HG02943 (cell line): ENCODE results near the gene VPS13C.

Experiments
- ATAC-seq: cut with Tn5 transposase; IDR thresholded peaks from one replicate; pipeline ENCODE4 v1.9.1; 2021; ENCODE audit warnings: mild to moderate bottlenecking, low read depth, moderate library complexity; ENCODE audit not compliant: unreplicated experiment

VPS13C gene, protein sequence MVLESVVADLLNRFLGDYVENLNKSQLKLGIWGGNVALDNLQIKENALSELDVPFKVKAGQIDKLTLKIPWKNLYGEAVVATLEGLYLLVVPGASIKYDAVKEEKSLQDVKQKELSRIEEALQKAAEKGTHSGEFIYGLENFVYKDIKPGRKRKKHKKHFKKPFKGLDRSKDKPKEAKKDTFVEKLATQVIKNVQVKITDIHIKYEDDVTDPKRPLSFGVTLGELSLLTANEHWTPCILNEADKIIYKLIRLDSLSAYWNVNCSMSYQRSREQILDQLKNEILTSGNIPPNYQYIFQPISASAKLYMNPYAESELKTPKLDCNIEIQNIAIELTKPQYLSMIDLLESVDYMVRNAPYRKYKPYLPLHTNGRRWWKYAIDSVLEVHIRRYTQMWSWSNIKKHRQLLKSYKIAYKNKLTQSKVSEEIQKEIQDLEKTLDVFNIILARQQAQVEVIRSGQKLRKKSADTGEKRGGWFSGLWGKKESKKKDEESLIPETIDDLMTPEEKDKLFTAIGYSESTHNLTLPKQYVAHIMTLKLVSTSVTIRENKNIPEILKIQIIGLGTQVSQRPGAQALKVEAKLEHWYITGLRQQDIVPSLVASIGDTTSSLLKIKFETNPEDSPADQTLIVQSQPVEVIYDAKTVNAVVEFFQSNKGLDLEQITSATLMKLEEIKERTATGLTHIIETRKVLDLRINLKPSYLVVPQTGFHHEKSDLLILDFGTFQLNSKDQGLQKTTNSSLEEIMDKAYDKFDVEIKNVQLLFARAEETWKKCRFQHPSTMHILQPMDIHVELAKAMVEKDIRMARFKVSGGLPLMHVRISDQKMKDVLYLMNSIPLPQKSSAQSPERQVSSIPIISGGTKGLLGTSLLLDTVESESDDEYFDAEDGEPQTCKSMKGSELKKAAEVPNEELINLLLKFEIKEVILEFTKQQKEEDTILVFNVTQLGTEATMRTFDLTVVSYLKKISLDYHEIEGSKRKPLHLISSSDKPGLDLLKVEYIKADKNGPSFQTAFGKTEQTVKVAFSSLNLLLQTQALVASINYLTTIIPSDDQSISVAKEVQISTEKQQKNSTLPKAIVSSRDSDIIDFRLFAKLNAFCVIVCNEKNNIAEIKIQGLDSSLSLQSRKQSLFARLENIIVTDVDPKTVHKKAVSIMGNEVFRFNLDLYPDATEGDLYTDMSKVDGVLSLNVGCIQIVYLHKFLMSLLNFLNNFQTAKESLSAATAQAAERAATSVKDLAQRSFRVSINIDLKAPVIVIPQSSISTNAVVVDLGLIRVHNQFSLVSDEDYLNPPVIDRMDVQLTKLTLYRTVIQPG (N-terminal part only)

DNA sequence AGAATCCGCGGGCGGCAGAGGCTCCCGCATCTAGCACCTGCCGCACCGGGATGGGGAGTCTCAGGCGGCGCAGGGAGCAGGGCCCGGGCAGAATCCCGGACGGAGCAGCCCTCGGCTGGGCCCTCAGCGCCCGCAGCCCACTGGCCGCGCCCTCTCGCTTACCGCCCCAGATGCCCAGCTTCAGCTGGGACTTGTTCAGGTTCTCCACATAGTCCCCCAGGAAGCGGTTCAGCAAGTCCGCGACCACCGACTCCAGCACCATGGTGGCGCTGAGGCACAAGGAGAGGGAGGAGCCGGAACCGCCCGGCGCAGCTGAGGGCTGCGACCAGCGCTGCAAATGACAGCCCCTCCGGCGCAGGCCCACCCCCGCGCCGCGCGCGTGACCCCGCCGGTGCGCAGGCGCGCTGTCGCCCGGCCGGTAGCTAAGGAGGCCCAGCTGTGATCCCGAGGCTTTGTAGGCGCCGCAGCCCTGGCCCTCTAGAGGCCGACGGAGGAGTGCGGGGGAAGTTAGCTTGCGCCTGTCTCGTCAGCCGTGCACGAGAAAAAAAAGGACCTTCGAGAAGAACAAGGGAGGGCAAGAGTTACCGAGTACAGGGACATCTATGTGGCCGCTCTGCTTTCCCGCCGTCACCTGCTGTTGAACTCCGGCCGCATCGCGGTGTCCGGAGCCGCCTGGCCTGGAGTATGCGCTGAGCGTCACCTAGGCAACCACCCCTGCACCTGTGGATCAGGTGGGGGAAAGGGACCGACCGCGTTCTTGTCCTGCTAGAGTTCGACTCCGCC lies at the start of gene VPS13C:
Gene VPS13C (minus strand): TSS at position 335 of the 783 bp plus-strand sequence. CDS start 73 bp downstream, at position 262.
- peak; percentile 89 for ATAC-seq

DNA sequence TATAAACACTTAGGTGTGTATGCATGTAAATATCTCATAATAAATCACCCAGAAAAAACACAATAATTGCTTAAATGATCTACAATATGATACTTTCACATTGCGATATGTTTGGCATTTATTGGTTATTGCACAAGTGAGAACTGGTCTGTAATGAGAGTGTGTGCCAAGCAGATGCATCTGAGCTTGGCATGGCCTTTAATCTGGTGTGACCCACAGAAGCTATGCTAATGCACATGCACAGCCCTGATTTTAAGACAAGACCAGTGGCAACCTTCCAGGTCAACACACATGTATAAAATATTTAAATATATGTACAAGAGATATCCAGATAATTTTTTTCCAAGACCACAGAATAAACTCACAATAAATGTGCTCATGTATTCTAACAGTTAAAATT lies 49.2 kb upstream of the VPS13C start:
- ATAC-seq: no peak

DNA sequence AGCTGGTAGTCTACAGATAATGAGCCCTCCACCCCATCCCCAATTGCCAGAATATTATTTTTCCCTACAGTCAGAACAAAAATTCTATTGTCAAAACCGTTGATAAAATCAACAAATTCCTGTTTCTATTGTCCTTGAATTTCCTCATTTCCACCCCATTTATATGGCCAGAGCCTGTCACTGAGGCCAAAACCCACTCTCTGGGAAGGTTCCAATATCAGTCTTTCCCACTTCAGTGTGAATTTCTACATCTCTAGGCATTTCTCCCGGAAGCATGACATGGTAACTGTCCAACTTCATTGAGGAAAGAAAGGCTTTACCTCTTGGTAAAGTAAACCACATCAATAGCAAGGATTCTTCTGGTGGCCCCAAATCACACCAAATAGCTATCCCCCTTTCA lies 48.2 kb upstream of the VPS13C start:
- no peak for ATAC-seq

DNA sequence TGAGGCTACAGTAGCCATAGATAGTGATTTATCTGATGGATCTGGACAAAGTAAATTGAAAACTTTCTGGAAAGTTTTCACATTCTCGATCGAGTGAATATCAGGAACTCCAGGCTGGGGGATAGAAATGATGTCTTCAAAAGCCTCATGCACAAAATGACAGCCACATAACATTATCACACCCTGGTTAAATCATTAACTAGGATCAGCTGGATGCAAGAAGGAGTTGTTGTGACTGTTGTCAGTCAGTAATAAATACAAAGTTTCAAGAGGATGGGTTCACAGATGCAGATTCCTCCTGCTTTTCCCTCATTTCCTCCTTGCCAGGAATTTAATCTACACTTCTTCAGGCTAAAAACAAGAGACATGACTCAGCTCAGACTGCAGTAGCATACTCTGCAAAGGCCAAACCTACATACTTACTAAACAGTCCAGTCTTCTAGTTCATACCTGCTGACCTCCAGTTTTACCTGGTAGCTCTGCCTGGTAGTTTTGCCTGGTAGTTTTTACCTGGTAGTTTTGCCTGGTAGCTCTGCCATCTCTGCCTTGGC lies 47.4 kb upstream of the VPS13C start:
- no peak for ATAC-seq

GRCh38 chr15:62106096-62106495 lies 45.8 kb upstream of the VPS13C start:
- no peak for ATAC-seq

- ATAC-seq: no peak
Measured at GRCh38 chr15:62105266-62105665, 45.0 kb upstream of the VPS13C start.

DNA sequence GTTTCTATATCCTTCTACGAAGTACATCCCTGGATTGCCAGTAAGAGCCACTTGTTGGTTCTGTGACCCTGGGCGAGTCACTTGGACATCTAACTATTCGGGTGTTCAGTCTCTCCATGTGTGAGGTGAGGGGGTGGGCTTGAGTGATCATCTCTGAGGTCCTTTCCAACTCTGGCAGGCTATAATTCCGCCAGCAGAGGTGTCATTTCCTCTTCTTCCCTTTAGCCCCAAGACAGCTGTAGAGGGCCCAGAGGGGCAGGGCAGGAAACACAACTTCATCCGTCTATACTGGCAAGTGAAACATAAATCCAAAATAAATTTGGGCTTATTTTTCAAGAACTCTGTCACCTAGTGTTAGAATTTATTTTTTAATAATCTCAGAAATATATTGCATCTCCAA lies 44.6 kb upstream of the VPS13C start:
- no peak for ATAC-seq

DNA sequence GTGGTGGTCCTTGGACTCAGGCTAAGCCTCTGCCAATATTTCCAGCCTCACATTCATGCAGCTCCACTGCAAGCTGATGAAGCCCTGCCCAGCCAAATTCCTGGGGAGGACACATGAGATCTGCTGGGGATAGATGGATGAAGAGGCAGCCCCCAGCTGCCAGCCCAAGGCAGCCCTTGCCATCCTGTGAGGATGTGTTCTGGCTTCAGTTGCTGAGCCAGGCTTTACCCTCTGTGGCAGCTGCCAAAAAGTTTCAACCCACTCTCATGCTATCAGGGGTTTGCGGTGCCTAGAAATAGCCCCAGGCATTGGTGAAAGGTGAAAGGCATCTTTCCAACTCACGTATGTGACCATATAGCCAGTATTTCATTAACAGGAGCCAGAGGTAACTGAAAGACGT lies 44.2 kb upstream of the VPS13C start:
- ATAC-seq: no peak

DNA sequence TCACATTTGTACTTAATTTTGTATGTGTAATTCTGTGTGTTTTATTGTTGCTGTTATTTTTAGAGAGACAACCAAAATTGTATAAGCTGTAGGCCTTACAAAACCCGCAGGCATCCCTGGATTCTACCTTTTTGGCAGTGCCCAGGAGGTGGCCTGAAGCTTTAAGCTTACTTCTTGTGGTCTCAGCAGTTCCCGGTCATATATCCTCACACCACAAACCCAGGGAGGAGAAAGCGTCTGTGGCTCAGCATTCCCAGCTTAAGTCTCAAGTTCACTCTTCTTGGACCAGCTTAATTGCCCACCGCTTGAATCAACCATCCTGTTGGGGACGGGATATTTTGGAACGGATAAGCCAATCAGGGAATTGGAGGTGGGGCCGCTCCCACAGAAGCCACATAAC lies 43.2 kb upstream of the VPS13C start:
- ATAC-seq: no peak

DNA sequence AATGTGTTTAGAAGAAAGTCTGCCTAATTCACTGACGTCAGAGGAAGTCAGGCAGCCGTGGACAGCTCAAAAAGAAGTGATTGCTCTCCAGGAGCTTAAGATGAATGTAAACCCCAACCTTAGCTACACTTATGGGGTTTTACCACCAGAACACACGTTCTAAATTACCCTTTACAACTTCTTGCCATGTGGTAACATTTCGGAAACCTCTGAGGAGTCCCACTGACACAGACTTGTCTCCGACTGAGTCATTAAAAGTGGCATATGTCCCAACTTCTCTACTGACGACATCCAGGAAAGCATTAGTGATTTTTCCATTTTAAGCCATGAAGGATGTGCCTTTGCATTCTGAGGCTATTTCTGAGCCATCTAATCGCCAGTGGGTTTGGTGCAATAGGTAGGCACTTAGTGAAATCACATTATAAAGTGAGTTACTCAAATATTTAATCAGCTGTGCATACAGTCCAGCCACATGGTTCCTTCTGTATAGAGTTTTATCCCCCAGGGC lies 38.9 kb upstream of the VPS13C start:
- ATAC-seq: no peak

GRCh38 chr15:62094388-62094787 lies 34.1 kb upstream of the VPS13C start:
- no peak for ATAC-seq

- no peak for ATAC-seq
Measured at GRCh38 chr15:62093809-62094208, 33.6 kb upstream of the VPS13C start.

DNA sequence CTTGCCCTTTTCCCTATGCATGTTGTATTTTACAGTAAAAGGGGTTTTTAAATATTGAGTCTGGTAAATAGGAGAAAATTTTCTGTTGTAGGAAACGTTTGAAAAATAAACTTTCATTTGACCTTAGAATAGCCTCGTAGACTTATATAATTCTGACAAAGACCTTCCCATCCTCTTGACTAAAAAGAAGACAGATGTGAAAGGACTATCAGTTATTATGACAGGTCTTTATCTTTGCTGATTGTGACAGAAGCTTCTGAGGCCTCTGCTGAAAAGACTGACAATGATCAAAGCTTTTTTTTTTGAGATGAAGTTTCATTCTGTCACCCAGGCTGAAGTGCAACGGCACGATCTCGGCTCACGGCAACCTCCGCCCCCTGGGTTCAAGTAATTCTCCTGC lies 30.7 kb upstream of the VPS13C start:
- no peak for ATAC-seq

DNA sequence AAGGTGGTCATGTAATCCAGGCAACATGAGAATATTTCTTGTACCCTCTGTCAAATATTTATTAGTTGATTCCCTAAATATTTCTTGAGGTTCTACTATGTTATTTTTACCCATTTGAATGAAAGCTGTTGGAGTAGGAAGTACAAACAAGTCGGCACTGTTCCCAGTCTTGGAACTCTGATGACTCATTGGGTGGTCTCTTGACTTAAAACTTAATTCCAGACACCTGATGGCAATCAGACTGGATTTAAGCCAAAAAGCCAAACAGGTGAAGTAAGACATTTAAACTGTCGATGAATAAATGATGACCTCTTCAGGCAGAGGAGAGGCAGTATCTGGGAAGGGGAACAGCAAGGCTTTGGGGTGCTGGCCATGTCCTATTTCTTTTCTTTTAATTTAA lies 29.4 kb upstream of the VPS13C start:
- no peak for ATAC-seq

DNA sequence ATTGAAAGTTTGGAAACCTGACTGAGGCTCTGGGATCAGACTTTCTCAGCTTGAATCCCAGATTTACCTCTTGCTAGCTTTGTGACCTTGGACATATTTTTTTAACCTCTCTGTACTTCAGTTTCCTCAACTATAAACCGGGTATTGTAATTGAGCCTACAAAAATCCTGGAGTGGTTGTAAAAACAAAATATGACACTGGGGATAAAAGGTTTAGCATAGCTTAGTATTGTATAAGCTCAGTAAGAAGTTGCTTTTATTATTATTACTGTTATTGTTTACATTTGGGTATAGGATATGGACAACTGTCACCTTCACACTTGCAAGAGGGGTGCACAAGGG lies 28.1 kb upstream of the VPS13C start:
- no peak for ATAC-seq

DNA sequence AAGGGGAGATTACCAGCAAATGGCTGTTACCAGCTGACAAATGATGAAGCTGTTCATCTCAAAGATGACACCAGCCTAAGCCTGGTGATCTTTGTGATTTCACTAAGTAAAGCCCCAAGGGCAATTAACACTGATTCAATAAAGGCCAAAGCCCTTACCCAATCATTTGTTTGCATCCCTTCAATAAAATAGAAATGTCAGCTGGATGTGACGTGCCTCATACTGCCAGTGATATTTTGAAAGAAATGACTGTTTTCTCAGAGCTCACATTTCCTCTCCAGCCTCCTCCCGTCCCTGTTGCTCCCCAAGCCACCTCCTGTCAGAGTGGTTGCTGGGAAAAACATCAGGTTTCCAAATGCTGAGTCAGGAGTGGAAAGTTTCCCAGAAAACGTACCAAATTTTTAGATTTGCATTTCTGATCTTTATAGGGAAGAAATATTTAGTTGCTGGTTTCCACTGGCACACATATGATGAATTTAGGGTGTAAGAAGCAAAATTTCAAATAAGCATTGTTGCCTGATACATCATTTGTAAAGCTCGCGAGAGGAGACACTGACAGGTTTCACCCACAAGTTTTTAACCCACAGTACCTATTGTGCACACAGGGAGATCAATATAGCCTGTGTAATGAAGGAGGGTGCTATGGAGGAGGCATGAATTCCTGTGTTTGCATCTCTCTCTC lies 27.6 kb upstream of the VPS13C start:
- ATAC-seq: no peak

GRCh38 chr15:62085740-62086139 lies 25.5 kb upstream of the VPS13C start:
- no peak for ATAC-seq

- ATAC-seq: no peak
Measured at GRCh38 chr15:62083194-62084154, 23.2 kb upstream of the VPS13C start.
